ENCODE data around the gene TGFBR3.

The TGFBR3 gene

GRCh38 chr1:91777196-91777595 lies 108.8 kb downstream of the TGFBR3 start:
- no peak for TF ChIP-seq CTCF (IDR thresholded peaks at IDR 0.05; ENCODE audit: insufficient read depth, low read depth, low read length, missing control alignments)
- no peak overlapping the region for H3K4me3 ChIP-seq (ENCODE audit: low read depth, low read length)
- DNase-seq (ENCODE audit: low read depth), result no peak

GRCh38 chr1:91776068-91776794 lies 109.7 kb downstream of the TGFBR3 start:
- DNase-seq (ENCODE audit: low read depth), result no peak
- no peak for TF ChIP-seq CTCF (IDR thresholded peaks at IDR 0.05; ENCODE audit: insufficient read depth, low read depth, low read length, missing control alignments)
- H3K4me3 ChIP-seq (ENCODE audit: low read depth, low read length), result no peak overlapping the region

- no peak for TF ChIP-seq CTCF (IDR thresholded peaks at IDR 0.05; ENCODE audit: insufficient read depth, low read depth, low read length, missing control alignments)
- no peak for DNase-seq (ENCODE audit: low read depth)
- H3K4me3 ChIP-seq (ENCODE audit: low read depth, low read length), result no peak overlapping the region
Observed at GRCh38 chr1:91775227-91775626, 110.7 kb downstream of the TGFBR3 start.

- TF ChIP-seq CTCF (IDR thresholded peaks at IDR 0.05; ENCODE audit: insufficient read depth, low read depth, low read length, missing control alignments), result no peak
- H3K4me3 ChIP-seq (ENCODE audit: low read depth, low read length), result no peak overlapping the region
- no peak for DNase-seq (ENCODE audit: low read depth)
Observed at GRCh38 chr1:91774520-91775203, 111.3 kb downstream of the TGFBR3 start.

- no peak overlapping the region for H3K4me3 ChIP-seq (ENCODE audit: low read depth, low read length)
- DNase-seq (ENCODE audit: low read depth), result no peak
- TF ChIP-seq CTCF (IDR thresholded peaks at IDR 0.05; ENCODE audit: insufficient read depth, low read depth, low read length, missing control alignments), result no peak
Observed at GRCh38 chr1:91771717-91772116, 114.2 kb downstream of the TGFBR3 start.

GRCh38 chr1:91770667-91771268 lies 115.2 kb downstream of the TGFBR3 start:
- DNase-seq (ENCODE audit: low read depth), result no peak
- TF ChIP-seq CTCF (IDR thresholded peaks at IDR 0.05; ENCODE audit: insufficient read depth, low read depth, low read length, missing control alignments), result no peak
- no peak overlapping the region for H3K4me3 ChIP-seq (ENCODE audit: low read depth, low read length)
